ENCODE measurements around the gene MOGAT2. TPM values are rescaled to one million over a fixed set of nuclear protein-coding genes. Genes with fewer than 3 reads are reported as not detected.
A peak's percentile ranks its signal among the peaks of the same experiment; 100 is the strongest.
"Not testable (repeated sequence)": the region's sequence is repeated elsewhere in the genome, so short reads cannot be mapped to it uniquely, and the experiment has no call there.

Gene MOGAT2
- total and polyA plus RNA-seq, 12 donors, result 0.13 to 0.35 (median 0.20) TPM; not detected in 8

DNA sequence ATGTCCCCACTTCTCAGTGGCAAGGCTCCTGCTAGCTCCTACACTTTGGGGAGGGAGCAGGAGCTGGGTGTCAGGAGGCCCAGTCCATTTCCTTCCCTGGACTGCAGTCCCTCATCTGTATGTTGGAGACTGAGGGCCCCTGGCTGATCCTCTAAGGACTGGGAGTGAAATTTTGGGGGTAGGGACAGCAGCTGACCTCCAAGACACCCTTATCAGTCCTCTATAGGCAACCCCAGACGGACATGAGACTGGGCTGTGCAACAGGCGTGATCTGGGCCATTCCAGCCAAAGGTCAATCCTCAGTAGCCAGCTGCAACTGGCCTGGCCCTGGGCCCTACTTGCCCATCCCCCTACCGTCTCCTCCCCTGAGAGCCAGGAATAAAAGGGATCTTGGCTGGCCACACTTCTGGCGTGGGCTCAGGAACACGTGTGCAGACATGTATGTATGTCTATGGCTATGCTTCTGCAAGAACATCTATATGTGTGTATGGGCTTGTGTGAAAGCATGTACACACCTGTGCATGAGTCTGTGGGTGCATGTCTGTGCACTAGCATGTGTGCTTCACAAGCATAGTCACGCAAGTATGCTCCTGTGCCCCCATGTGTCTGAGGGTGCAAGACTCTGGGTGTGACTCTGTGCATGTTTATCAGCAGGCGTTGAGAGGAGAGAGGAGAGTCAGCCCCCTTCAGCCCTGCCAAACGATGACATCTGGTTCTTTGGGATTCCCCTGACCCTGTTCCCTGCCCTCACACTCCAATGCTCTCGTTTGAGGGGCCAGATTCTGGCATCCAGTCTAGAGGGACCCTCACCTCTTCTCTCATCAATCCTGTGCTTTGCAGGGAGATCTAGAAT, 26.3 kb downstream of the MOGAT2 start:
- H3K27ac ChIP-seq, result peak overlapping the region in 9 of 10 donors; percentile 28 to 95 (median 88)
- peaks cover 0 to 9% (median 0%) of the 10 kb centered on the region in 7 donors for H3K27me3 ChIP-seq
- peak in 1 of 2 donors; percentile 34 for DNase-seq
- ATAC-seq, result peak; percentile 26 to 77 (median 52)
- H3K9me3 ChIP-seq, result peaks cover 0 to 10% (median 0%) of the 10 kb centered on the region in 11 donors
- intact Hi-C loops (cut with DNase I), result no loop called here
- H3K4me3 ChIP-seq, result no peak overlapping the region
- H3K4me1 ChIP-seq, result peaks cover 0 to 26% (median 19%) of the 10 kb centered on the region in 9 donors
- WGBS, 2 donors, result 29 to 31% methylated on average over 9 of the region's 9 CpGs
- no peaks in the 10 kb centered on the region for H3K36me3 ChIP-seq
- TF ChIP-seq, protein P1, sequence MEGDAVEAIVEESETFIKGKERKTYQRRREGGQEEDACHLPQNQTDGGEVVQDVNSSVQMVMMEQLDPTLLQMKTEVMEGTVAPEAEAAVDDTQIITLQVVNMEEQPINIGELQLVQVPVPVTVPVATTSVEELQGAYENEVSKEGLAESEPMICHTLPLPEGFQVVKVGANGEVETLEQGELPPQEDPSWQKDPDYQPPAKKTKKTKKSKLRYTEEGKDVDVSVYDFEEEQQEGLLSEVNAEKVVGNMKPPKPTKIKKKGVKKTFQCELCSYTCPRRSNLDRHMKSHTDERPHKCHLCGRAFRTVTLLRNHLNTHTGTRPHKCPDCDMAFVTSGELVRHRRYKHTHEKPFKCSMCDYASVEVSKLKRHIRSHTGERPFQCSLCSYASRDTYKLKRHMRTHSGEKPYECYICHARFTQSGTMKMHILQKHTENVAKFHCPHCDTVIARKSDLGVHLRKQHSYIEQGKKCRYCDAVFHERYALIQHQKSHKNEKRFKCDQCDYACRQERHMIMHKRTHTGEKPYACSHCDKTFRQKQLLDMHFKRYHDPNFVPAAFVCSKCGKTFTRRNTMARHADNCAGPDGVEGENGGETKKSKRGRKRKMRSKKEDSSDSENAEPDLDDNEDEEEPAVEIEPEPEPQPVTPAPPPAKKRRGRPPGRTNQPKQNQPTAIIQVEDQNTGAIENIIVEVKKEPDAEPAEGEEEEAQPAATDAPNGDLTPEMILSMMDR (IDR thresholded peaks at IDR 0.05), result no peak

DNA sequence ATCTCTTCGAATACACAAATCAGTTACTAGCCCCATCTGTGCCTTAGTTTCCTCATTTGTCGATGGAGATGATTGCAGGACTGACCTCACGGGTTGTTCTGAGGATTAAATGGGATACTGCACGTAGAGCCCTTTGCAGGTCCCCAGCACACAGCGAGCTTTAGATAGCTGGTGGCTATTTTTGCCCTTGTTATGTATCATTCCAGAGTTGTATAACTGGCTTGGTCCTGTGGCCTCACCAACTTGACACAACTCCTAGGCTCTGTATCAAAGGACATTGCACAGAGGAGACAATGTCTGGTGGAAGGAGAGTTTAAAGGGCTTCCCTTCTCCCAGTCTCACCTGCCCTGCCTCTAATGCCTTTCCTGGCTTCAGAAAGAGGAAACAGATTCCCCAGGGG, 28.2 kb downstream of the MOGAT2 start:
- intact Hi-C loops (cut with DNase I), result no loop called here
- WGBS, 2 donors, result 47 to 54% methylated on average over 5 of the region's 5 CpGs
- DNase-seq (peak in 1 of 2 donors; percentile 39), ATAC-seq (peak; percentile 85 to 97 (median 92))
- Histone ChIP-seq H3K9me3 (peaks cover 0 to 10% (median 0%) of the 10 kb centered on the region in 11 donors), H3K4me1 (peaks cover 0 to 26% (median 19%) of the 10 kb centered on the region in 9 donors), H3K27ac (peak overlapping the region; percentile 72 to 95 (median 86)), H3K4me3 (peak overlapping the region in 9 of 10 donors; percentile 19 to 52 (median 39)), H3K36me3 (no peaks in the 10 kb centered on the region), H3K27me3 (peaks cover 0 to 5% (median 0%) of the 10 kb centered on the region in 7 donors)
- TF ChIP-seq, protein P1 (IDR thresholded peaks at IDR 0.05), result no peak

DNA sequence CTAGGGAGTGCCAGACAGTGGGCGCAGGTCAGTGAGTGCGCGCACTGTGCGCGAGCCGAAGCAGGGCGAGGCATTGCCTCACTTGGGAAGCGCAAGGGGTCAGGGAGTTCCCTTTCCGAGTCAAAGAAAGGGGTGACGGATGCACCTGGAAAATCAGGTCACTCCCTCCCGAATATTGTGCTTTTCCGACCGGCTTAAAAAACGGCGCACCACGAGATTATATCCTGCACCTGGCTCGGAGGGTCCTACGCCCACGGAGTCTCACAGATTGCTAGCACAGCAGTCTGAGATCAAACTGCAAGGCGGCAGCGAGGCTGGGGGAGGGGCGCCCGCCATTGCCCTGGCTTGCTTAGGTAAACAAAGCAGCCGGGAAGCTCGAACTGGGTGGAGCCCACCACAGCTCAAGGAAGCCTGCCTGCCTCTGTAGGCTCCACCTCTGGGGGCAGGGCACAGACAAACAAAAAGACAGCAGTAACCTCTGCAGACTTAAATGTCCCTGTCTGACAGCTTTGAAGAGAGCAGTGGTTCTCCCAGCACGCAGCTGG, 31.2 kb downstream of the MOGAT2 start:
- ATAC-seq; H3K27me3 ChIP-seq; intact Hi-C loops (cut with DNase I); H3K27ac ChIP-seq; H3K4me3 ChIP-seq; H3K9me3 ChIP-seq; DNase-seq; H3K36me3 ChIP-seq: not testable (repeated sequence)
- 56 to 85% methylated on average over 8 to 15 of the region's 26 CpGs for WGBS, 2 donors
- H3K4me1 ChIP-seq, result peaks cover 0 to 19% (median 10%) of the 10 kb centered on the region in 9 donors

DNA sequence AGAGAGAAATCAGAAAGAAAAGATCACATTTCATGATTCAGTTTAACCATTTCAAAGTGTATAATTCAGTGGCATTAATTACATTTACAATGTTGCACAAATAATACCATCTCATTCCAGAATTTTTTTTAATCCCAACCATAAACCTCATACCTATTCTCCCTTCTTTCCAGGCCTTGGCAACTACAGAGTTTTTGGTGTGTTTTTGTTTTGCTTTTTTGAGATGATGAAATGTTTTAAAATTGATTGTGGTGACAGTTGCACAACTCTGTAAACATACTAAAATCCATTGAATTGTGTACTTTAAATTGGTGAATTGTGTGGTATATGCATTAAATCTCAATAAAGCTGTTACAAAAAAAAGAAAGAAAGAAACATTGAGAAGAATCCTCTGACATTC, 37.3 kb downstream of the MOGAT2 start:
- H3K4me1 ChIP-seq; H3K27me3 ChIP-seq; H3K36me3 ChIP-seq; H3K4me3 ChIP-seq; H3K27ac ChIP-seq; intact Hi-C loops (cut with DNase I); ATAC-seq; H3K9me3 ChIP-seq; DNase-seq: not testable (repeated sequence)

DNA sequence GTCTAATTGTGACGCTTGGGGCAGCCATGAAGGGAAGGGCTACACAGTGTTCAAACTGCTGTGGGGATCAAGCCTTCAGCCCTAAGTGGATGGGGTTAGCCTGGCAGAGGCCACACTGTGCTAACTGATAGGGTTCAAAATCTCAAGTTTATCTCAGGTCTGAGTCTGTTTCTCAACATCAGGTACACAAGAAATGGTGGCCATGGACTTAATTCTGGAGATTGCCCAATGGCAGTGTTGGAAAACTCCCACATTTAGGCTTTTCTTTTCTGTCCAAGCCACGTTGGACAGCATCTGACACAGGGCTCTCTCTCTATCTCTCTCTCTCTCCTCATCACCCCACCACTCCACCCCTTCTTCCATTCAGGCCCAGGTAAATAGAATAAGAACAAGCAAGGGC, 40.0 kb downstream of the MOGAT2 start:
- 65 to 73% methylated on average over 2 of the region's 2 CpGs for WGBS, 2 donors
- intact Hi-C loops (cut with DNase I), result no loop called here

More for the DNA sequence above, 40.0 kb downstream of the MOGAT2 start:
- Histone ChIP-seq H3K27me3 (no peaks in the 10 kb centered on the region), H3K27ac (no peak overlapping the region), H3K4me1 (peaks cover 0 to 17% (median 0%) of the 10 kb centered on the region in 9 donors), H3K4me3 (no peak overlapping the region), H3K9me3 (no peaks in the 10 kb centered on the region), H3K36me3 (no peaks in the 10 kb centered on the region)
- TF ChIP-seq, protein P1 (IDR thresholded peaks at IDR 0.05), result no peak
- DNase-seq (no peak), ATAC-seq (no peak)

All from heart right ventricle (tissue), 16 donors.